ENCODE measurements around the gene ZCCHC24.

- TF ChIP-seq TAF7 (optimal IDR thresholded peaks at IDR 0.05; ENCODE audit: borderline replicate concordance, low read depth, low read length) = no peak
- TF ChIP-seq CTCF (IDR thresholded peaks at IDR 0.05; ENCODE audit: control extremely low read depth in 1 of 3, insufficient read depth in 1 of 3, low read depth in 1 of 3, low read length in 3 of 3) = no peak
- TF ChIP-seq SUZ12 (IDR thresholded peaks at IDR 0.05; ENCODE audit: low read length) = no peak
- TF ChIP-seq TCF12 (IDR thresholded peaks at IDR 0.05; ENCODE audit: low read depth, low read length) = no peak
- TF ChIP-seq ZNF274 (IDR thresholded peaks at IDR 0.05; ENCODE audit: borderline replicate concordance, extremely low read depth, low read length) = no peak
- TF ChIP-seq CEBPB (IDR thresholded peaks at IDR 0.05; ENCODE audit: low read depth, low read length) = no peak
- TF ChIP-seq SP1 (IDR thresholded peaks at IDR 0.05; ENCODE audit: low read depth, low read length) = no peak
- no peak for TF ChIP-seq EP300 (IDR thresholded peaks at IDR 0.05; ENCODE audit: borderline replicate concordance in 1 of 2, low read depth in 2 of 2, low read length in 2 of 2)
- TF ChIP-seq POLR2A (IDR thresholded peaks at IDR 0.05; ENCODE audit: control extremely low read depth in 1 of 2, low read depth in 2 of 2, low read length in 2 of 2) = no peak
- no peak for TF ChIP-seq PHF8 (conservative IDR thresholded peaks at IDR 0.05; ENCODE audit: low read depth, low read length)
- no peak for TF ChIP-seq E2F6 (IDR thresholded peaks at IDR 0.05)
Measured at GRCh38 chr10:79412516-79412915, 32.9 kb downstream of the ZCCHC24 start.
